ENCODE data around the gene FIBIN. TPM values are rescaled to one million over a fixed set of nuclear protein-coding genes. Genes with fewer than 3 reads are reported as not detected.

The FIBIN gene
- 0.89 and 1.3 TPM in 2 replicates for total RNA-seq

GRCh38 chr11:26993965-26994457 lies at the start of gene FIBIN:
FIBIN (plus strand) TSS chr11:26994112; CDS start chr11:26994527, 415 bp downstream.
- H3K4me3 ChIP-seq (ENCODE audit: low read depth, low read length) = peak within 1 kb of the TSS; percentile 37
- H3K27me3 ChIP-seq (ENCODE audit: control insufficient read depth, insufficient read depth, low read length) = peaks cover 10% of the 10 kb centered on the region
- TF ChIP-seq, protein P1, sequence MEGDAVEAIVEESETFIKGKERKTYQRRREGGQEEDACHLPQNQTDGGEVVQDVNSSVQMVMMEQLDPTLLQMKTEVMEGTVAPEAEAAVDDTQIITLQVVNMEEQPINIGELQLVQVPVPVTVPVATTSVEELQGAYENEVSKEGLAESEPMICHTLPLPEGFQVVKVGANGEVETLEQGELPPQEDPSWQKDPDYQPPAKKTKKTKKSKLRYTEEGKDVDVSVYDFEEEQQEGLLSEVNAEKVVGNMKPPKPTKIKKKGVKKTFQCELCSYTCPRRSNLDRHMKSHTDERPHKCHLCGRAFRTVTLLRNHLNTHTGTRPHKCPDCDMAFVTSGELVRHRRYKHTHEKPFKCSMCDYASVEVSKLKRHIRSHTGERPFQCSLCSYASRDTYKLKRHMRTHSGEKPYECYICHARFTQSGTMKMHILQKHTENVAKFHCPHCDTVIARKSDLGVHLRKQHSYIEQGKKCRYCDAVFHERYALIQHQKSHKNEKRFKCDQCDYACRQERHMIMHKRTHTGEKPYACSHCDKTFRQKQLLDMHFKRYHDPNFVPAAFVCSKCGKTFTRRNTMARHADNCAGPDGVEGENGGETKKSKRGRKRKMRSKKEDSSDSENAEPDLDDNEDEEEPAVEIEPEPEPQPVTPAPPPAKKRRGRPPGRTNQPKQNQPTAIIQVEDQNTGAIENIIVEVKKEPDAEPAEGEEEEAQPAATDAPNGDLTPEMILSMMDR (IDR thresholded peaks at IDR 0.05; ENCODE audit: insufficient read depth, low read length, poor library complexity, severe bottlenecking) = no peak
- no peak for DNase-seq (ENCODE audit: low read depth)
- H3K36me3 ChIP-seq (ENCODE audit: control insufficient read depth, insufficient read depth, low read length) = no peaks in the 10 kb centered on the region

GRCh38 chr11:26944866-26945664 lies 48.8 kb upstream of the FIBIN start:
- TF ChIP-seq, protein P1 (IDR thresholded peaks at IDR 0.05; ENCODE audit: insufficient read depth, low read length, poor library complexity, severe bottlenecking) = no peak
- no peak for DNase-seq (ENCODE audit: low read depth)
- Histone ChIP-seq H3K27me3 (ENCODE audit: control insufficient read depth, insufficient read depth, low read length) (no peaks in the 10 kb centered on the region), H3K36me3 (ENCODE audit: control insufficient read depth, insufficient read depth, low read length) (no peaks in the 10 kb centered on the region), H3K4me3 (ENCODE audit: low read depth, low read length) (no peak overlapping the region)

DNA sequence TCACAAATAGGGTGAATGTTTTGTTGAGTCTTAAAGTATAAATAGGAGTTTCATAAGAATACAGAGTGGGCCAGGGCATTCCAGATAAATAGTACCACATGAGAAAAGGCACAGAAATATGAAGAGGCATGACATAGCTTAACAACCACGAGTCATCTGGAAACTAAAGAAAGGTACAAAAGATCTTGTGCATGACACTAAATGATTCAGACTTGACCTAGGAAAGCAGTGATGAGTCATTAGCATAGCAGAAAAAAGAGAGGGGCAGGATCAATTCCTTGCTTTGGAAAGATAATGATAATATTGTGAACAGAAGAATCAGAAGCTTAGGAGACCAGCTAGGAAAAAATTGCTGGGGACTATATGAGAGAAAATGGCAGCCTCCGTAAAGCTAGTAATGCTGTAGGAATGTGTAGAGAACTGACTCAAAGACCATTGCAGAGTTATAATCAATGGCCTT lies 47.6 kb upstream of the FIBIN start:
- no peaks in the 10 kb centered on the region for H3K36me3 ChIP-seq (ENCODE audit: control insufficient read depth, insufficient read depth, low read length)
- DNase-seq (ENCODE audit: low read depth) = peak; percentile 16
- TF ChIP-seq, protein P1 (IDR thresholded peaks at IDR 0.05; ENCODE audit: insufficient read depth, low read length, poor library complexity, severe bottlenecking) = no peak
- no peaks in the 10 kb centered on the region for H3K27me3 ChIP-seq (ENCODE audit: control insufficient read depth, insufficient read depth, low read length)
- no peak overlapping the region for H3K4me3 ChIP-seq (ENCODE audit: low read depth, low read length)

DNA sequence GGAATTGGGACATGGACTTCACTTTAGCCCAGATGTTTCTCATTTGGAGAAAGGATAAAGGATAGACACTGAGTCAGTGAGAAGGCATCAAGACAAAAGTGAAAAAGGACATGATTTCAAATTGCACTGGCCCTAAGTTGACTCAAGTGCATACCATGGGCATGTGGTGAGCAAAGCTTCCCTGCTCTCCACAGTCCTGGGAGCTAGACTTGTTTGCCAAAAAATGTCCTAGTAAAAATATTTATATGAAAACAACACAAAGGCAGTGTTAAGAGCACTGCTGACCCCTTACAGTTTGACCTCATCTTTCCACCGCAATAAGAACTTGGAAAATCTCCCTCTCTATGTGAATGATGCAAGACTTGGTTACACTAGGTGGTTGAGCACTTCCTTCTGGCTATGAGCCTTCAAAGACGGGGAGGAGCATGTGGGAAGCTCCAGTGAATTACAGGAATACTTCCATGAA lies 46.5 kb upstream of the FIBIN start:
- peak; percentile 21 for DNase-seq (ENCODE audit: low read depth)
- TF ChIP-seq, protein P1 (IDR thresholded peaks at IDR 0.05; ENCODE audit: insufficient read depth, low read length, poor library complexity, severe bottlenecking) = no peak
- Histone ChIP-seq H3K4me3 (ENCODE audit: low read depth, low read length) (no peak overlapping the region), H3K36me3 (ENCODE audit: control insufficient read depth, insufficient read depth, low read length) (no peaks in the 10 kb centered on the region), H3K27me3 (ENCODE audit: control insufficient read depth, insufficient read depth, low read length) (no peaks in the 10 kb centered on the region)

- Histone ChIP-seq H3K4me3 (ENCODE audit: low read depth, low read length) (no peak overlapping the region), H3K27me3 (ENCODE audit: control insufficient read depth, insufficient read depth, low read length) (no peaks in the 10 kb centered on the region), H3K36me3 (ENCODE audit: control insufficient read depth, insufficient read depth, low read length) (no peaks in the 10 kb centered on the region)
- no peak for DNase-seq (ENCODE audit: low read depth)
- TF ChIP-seq, protein P1 (IDR thresholded peaks at IDR 0.05; ENCODE audit: insufficient read depth, low read length, poor library complexity, severe bottlenecking) = no peak
Measured at GRCh38 chr11:26947904-26948639, 45.8 kb upstream of the FIBIN start.
